Spleen (tissue), 7 donors: ENCODE data around the gene ARSB.

ENCODE experiments used
- POLR2AphosphoS5 ChIP-seq, 3 donors: sonication (generic); formaldehyde crosslinking; IDR thresholded peaks; one replicate each; pipeline ENCODE4 v1.5.1; 2017; ENCODE audit warnings: antibody characterized with exemption in 3 of 3
- TF ChIP-seq, protein P1 (sequence below), 11 experiments: fragments of 200-600 bp in 7 of 11; fragments of 450-650 bp in 4 of 11; sonication (generic) in 4 of 11; IDR thresholded peaks in 8 of 11; conservative IDR thresholded peaks in 3 of 11; 1 replicate in 7 of 11; 2 replicates in 4 of 11; pipeline versions ENCODE4 v1.4.0 to v1.8.0; 2016 to 2021; ENCODE audit warnings: antibody characterized with exemption in 11 of 11, inconsistent platforms in 4 of 11, mild to moderate bottlenecking in 1 of 11
- donor health status: DM: no; HTN: no; CAD: no; lungs with moderate emphysema.
- donor health status: DM: no; HTN: no; CAD: no.
- donor health status: DM: no; HTN: no; CAD: no.

DNA sequence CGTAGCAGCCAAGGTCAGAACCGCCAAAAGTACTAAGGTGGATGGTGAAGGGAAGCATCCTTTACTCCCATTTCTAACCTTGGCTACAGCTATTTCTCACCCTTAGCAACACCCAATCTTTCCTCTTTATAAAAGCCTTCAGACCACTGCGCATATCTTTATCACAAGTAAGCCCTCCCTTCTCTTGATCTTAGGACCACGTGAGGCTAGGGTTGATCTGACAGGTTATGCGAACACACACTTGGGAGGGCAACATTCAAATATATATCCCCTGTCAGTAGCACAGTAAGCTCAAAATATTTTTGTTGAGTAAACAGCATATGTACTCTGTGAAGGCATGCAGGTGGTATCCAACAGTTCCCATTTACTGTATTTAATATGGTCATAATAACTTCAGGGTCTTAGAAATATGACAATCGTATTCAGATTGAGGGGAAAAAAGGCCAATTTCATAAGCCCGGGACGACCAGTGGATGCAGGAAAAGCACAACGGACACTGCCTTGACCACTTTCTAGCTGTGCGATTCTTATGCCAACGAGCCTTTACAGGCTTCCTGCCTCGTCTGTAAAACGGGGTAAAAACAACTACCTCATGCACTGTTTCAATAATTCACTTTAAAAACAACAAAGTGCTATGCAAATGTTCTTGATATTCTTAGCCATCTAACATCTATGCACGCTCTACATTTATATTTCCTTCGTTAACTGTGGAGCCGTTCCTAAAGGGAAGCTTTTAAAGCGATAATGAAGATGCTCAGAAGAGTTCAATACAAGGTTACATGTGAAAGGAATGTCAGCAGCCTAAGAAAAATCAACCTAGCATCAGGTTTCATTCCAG is 1.3 kb downstream of the ARSB start:
- TF ChIP-seq POLR2AphosphoS5 (IDR thresholded peaks at IDR 0.05): no peak
- TF ChIP-seq, protein P1, sequence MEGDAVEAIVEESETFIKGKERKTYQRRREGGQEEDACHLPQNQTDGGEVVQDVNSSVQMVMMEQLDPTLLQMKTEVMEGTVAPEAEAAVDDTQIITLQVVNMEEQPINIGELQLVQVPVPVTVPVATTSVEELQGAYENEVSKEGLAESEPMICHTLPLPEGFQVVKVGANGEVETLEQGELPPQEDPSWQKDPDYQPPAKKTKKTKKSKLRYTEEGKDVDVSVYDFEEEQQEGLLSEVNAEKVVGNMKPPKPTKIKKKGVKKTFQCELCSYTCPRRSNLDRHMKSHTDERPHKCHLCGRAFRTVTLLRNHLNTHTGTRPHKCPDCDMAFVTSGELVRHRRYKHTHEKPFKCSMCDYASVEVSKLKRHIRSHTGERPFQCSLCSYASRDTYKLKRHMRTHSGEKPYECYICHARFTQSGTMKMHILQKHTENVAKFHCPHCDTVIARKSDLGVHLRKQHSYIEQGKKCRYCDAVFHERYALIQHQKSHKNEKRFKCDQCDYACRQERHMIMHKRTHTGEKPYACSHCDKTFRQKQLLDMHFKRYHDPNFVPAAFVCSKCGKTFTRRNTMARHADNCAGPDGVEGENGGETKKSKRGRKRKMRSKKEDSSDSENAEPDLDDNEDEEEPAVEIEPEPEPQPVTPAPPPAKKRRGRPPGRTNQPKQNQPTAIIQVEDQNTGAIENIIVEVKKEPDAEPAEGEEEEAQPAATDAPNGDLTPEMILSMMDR (IDR thresholded peaks at IDR 0.05 in 8 of 11, conservative IDR thresholded peaks at IDR 0.05 in 3 of 11): no peak
